T-helper 17 cell (primary cell): ENCODE results near the gene CBR1. TPM values are rescaled to one million over a fixed set of nuclear protein-coding genes. Genes with fewer than 3 reads are reported as not detected.
A peak's percentile ranks its signal among the peaks of the same experiment; 100 is the strongest.
"Not testable (repeated sequence)": the region's sequence is repeated elsewhere in the genome, so short reads cannot be mapped to it uniquely, and the experiment has no call there.

Source experiments
- ATAC-seq: fragments of 150-1000 bp; cut with Tn5 transposase; 2 replicates; pipeline ENCODE4 v1.10.0; 2021; ENCODE audit warnings: mild to moderate bottlenecking, moderate library complexity
- DNase-seq, 3 donors: peaks; one replicate each; pipeline versions ENCODE4 v3.0.0 to v3.0.0-alpha.2; 2020 to 2021
- H3K9me3 ChIP-seq: one replicate; pipeline ENCODE4 v1.7.0; 2013; ENCODE audit warnings: low read length, mild to moderate bottlenecking; ENCODE audit not compliant: control insufficient read depth, poor library complexity, severe bottlenecking
- H3K27ac Mint-ChIP-seq: one replicate; pipeline ENCODE4 v1.8.0; 2022; ENCODE audit warnings: mild to moderate bottlenecking, moderate library complexity, mixed read lengths
- H3K27me3 Mint-ChIP-seq: one replicate; pipeline ENCODE4 v1.8.0; 2022; ENCODE audit warnings: mixed read lengths
- H3K36me3 Mint-ChIP-seq: one replicate; pipeline ENCODE4 v1.8.0; 2022; ENCODE audit warnings: low read depth, mixed read lengths
- H3K4me1 Mint-ChIP-seq: one replicate; pipeline ENCODE4 v1.8.0; 2022; ENCODE audit warnings: mild to moderate bottlenecking, mixed read lengths
- H3K4me3 Mint-ChIP-seq: one replicate; pipeline ENCODE4 v1.8.0; 2022; ENCODE audit warnings: mild to moderate bottlenecking, moderate library complexity, mixed read lengths
- total RNA-seq, 4 donors: library from RNA in 2 of 4; stranded (reverse) in 2 of 4; gene quantifications; one replicate each; pipeline ENCODE4 v1.2.3 and lab custom pipeline; 2022 to 2026

Gene CBR1
- total RNA-seq, 2 donors from 2014 or later = 4.2 to 6.3 TPM

DNA sequence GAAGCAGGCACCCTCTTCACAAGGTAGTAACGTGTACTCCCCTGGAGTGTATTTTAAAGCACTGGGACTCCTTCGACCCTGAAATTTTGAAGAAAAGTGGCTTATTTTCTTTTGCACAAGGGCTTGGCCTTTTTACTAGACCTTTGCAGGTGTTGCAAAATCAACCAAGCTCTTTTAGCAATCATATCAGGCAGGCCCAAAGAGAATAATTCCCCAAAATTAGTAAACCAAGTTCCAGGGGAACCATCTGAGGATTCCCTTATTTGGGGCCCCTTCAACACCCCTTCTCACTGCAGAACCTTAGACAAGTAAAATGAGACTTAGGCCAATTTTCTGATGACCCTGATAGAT is 28.3 kb downstream of the CBR1 start:
- DNase-seq = no peak
- H3K27me3 Mint-ChIP-seq = peaks cover 18% of the 10 kb centered on the region
- H3K9me3 ChIP-seq = peaks cover 2% of the 10 kb centered on the region
- peaks cover 2% of the 10 kb centered on the region for H3K36me3 Mint-ChIP-seq
- H3K4me1 Mint-ChIP-seq = no peaks in the 10 kb centered on the region
- ATAC-seq = no peak
- H3K4me3 Mint-ChIP-seq = no peak overlapping the region
- no peak overlapping the region for H3K27ac Mint-ChIP-seq

DNA sequence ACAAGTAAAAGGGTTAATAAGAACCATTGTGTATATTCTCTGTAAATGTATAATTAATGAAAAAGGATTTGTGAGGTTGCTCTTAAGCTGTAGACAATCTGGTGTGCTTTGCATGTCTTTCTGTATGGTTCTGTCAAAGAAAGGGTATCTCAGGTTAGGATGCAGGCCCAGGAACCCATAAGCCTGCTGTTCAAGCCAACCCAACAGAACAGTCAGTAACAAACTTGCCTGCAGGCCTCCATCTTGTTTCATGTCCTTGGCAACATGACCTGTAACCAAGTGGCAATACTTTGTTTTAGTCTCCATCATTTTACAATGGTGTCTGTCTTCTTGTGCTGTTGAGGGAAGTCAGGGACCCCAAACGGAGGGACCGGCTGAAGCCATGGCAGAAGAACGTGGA is 29.2 kb downstream of the CBR1 start:
- H3K4me3 Mint-ChIP-seq = no peak overlapping the region
- H3K27me3 Mint-ChIP-seq = peaks cover 27% of the 10 kb centered on the region

GRCh38 chr21:36099695-36100211 is 29.9 kb downstream of the CBR1 start:
- DNase-seq, ATAC-seq, H3K4me1 Mint-ChIP-seq, H3K36me3 Mint-ChIP-seq, H3K4me3 Mint-ChIP-seq, H3K9me3 ChIP-seq, H3K27ac Mint-ChIP-seq: not testable (repeated sequence)
- H3K27me3 Mint-ChIP-seq = peaks cover 34% of the 10 kb centered on the region

More for the DNA sequence above, 29.2 kb downstream of the CBR1 start:
- H3K9me3 ChIP-seq = no peaks in the 10 kb centered on the region
- Mint-ChIP-seq H3K27ac (no peak overlapping the region), H3K36me3 (peaks cover 2% of the 10 kb centered on the region), H3K4me1 (no peaks in the 10 kb centered on the region)
- ATAC-seq (no peak), DNase-seq (no peak)

DNA sequence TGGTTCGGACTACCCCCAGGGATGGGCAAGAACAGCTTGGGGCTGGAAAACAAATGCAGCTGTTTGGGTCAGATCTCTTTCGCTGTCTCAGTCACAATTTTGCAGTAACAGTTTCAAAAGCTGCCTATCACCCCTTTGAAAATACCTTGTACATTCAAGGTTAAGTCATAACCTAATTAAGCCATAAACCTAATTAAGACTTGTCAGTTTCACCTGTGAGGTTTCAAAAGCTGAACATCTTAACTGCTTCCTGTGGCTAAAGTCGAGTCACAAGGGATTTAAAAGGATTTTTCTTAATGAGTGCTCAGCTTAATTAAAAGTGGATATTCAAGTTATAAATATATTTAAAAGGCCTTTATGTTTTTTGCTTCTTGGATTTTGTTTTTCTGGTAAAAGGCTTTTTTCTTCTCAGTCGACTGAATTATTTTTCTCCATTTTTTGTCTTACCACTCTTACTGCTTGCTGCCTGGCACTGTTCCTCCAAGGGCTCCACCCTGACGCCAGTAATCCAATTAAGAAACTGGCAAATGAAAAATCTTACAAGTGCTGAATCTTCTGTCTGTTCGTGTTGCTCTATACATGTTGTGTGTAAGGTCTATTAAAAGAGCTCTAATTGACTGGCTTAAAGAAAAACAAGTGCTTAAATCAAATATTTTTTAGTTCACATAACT is 31.3 kb downstream of the CBR1 start:
- DNase-seq (no peak), ATAC-seq (no peak)
- Mint-ChIP-seq H3K4me3 (no peak overlapping the region), H3K27ac (no peak overlapping the region), H3K4me1 (peaks cover 8% of the 10 kb centered on the region), H3K27me3 (peaks cover 47% of the 10 kb centered on the region), H3K36me3 (peaks cover 6% of the 10 kb centered on the region)
- H3K9me3 ChIP-seq = no peaks in the 10 kb centered on the region

DNA sequence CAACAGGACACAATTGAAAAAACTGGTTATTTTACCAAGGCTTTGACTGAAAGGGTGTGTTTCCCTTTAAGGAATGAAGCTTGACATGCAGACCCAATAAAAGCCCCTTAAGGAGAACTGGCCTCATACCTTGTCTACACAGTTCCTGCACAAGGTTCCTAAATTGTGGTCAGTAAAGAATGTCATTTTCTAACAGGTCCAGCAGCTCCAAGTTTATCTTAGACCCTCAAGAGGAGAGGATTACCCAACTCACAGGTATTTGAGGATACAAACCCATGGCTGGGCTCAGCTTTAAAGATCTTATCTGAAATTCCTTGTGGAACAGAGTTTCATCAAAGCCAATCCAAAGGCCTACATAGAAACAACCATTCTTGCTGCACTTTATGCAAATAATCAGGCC is 33.6 kb downstream of the CBR1 start:
- no peak for ATAC-seq
- Mint-ChIP-seq H3K4me3 (no peak overlapping the region), H3K4me1 (peaks cover 8% of the 10 kb centered on the region), H3K27me3 (peaks cover 67% of the 10 kb centered on the region), H3K36me3 (peaks cover 4% of the 10 kb centered on the region), H3K27ac (no peak overlapping the region)
- no peak for DNase-seq
- H3K9me3 ChIP-seq = no peaks in the 10 kb centered on the region

GRCh38 chr21:36104317-36105300 is 34.8 kb downstream of the CBR1 start:
- H3K27ac Mint-ChIP-seq = no peak overlapping the region
- peaks cover 60% of the 10 kb centered on the region for H3K27me3 Mint-ChIP-seq
- DNase-seq (peak in 1 of 3 donors; percentile 27), ATAC-seq (peak; percentile 50)
- H3K9me3 ChIP-seq = no peaks in the 10 kb centered on the region
- H3K4me3 Mint-ChIP-seq = no peak overlapping the region
- peaks cover 4% of the 10 kb centered on the region for H3K36me3 Mint-ChIP-seq
- H3K4me1 Mint-ChIP-seq = peaks cover 8% of the 10 kb centered on the region

DNA sequence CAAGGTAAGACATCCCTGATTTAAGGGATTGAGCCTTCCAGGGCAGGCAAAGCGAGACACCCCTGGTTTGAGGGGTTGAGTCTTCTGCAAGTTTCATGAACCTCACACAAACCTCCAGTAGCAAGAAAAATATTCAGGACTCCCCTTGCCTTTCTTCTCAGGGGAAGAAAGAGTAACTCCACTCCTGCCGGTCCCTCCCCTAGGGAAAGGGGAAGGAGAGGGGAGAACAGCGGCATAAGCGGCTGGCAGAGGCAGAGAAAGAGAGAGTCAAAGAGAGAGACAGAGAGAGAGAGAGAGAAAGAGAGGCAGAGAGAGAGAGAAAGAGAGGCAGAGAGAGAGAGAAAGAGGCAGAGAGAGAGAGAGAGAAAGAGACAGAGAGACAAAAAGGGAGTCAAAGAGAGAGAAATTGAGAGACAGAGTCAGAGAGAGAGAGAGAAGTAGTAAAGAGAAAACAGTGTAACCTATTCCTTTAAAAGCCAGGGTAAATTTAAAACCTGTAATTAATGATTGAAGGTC is 35.6 kb downstream of the CBR1 start:
- H3K4me3 Mint-ChIP-seq = no peak overlapping the region
- no peak overlapping the region for H3K27ac Mint-ChIP-seq
- DNase-seq (no peak), ATAC-seq (no peak)
- peaks cover 63% of the 10 kb centered on the region for H3K27me3 Mint-ChIP-seq
- H3K4me1 Mint-ChIP-seq = peaks cover 8% of the 10 kb centered on the region
- peaks cover 4% of the 10 kb centered on the region for H3K36me3 Mint-ChIP-seq
- H3K9me3 ChIP-seq = no peaks in the 10 kb centered on the region

DNA sequence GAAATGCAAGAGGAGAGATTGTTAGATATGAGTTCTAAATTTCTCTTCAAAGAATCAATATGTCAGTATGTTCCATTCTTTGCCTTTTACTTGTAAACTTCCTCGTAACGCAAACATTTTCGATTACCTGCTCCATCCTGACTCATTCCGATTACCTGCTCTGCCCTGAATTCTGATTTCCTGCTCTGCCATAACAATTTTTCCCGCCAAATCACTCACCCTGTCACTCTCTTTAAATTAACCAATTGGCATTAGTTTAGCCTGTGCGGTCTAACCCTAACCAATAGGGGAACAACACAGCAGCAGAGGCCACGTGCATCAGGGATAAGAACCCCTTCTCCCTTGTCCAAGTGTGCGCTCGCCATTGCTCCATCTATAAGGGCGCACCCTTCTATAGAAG is 40.0 kb downstream of the CBR1 start:
- DNase-seq = no peak
- Mint-ChIP-seq H3K4me1 (peaks cover 18% of the 10 kb centered on the region), H3K4me3 (no peak overlapping the region), H3K27ac (no peak overlapping the region), H3K27me3 (peaks cover 42% of the 10 kb centered on the region), H3K36me3 (peaks cover 2% of the 10 kb centered on the region)
- ATAC-seq = no peak
- no peaks in the 10 kb centered on the region for H3K9me3 ChIP-seq

DNA sequence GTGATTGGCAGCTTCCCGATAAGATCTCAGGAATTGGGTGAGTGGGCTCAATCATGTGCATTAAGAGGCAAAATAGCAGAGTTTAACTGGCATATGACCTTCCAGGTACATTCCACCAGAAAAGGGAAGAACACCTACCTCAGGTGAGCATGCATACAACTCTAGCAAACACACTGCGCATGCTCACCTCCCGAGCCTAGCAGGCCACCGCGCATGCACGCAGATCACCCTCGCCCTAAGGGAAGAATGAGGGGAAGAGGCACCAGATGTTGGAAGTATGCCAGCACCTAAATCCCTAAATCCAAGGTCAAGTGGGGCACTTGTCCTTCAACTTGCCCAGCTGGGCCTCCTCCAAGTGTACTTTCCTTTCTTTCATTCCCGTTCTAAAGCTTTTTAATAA is 41.4 kb downstream of the CBR1 start:
- no peak overlapping the region for H3K4me3 Mint-ChIP-seq
- ATAC-seq (no peak), DNase-seq (no peak)
- no peaks in the 10 kb centered on the region for H3K9me3 ChIP-seq
- H3K4me1 Mint-ChIP-seq = peaks cover 20% of the 10 kb centered on the region
- H3K27ac Mint-ChIP-seq = no peak overlapping the region
- H3K27me3 Mint-ChIP-seq = peaks cover 29% of the 10 kb centered on the region
- peaks cover 2% of the 10 kb centered on the region for H3K36me3 Mint-ChIP-seq

GRCh38 chr21:36113647-36114428 is 44.0 kb downstream of the CBR1 start:
- DNase-seq = peak; percentile 42 to 58 (median 52)
- peak; percentile 87 for ATAC-seq
- peaks cover 2% of the 10 kb centered on the region for H3K36me3 Mint-ChIP-seq
- no peaks in the 10 kb centered on the region for H3K9me3 ChIP-seq
- peaks cover 10% of the 10 kb centered on the region for H3K27me3 Mint-ChIP-seq
- H3K27ac Mint-ChIP-seq = peak overlapping the region; percentile 96
- peaks cover 20% of the 10 kb centered on the region for H3K4me1 Mint-ChIP-seq
- peak overlapping the region; percentile 94 for H3K4me3 Mint-ChIP-seq

DNA sequence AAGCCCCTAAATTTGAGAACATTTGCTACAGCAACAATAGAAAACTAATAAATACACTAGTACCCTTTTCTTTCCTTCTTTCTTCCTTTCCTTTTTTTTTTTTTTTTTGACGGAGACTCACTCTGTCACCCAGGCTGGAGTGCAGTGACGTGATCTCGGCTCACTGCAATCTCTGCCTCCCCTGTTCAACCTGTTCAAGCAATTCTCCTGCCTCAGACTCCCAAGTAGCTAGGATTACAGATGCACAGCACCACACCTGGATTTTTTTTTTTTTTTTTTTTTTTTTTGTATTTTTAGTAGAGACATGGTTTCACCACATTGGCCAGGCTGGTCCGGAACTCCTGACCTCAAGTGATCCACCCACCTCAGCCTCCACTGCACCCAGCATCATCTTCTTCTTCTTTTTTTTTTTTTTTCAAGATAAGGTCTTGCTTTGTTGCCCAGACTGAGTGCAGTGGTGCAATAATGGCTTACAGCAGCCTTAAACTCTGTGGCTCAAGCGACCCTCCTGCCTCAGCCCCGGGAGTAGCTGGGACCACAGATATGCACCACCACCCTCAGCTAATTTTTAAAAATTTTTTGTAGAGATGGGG is 45.4 kb downstream of the CBR1 start:
- ATAC-seq (no peak), DNase-seq (no peak)
- Mint-ChIP-seq H3K27ac (peak overlapping the region; percentile 96), H3K4me1 (peaks cover 20% of the 10 kb centered on the region), H3K27me3 (peaks cover 2% of the 10 kb centered on the region), H3K36me3 (peaks cover 2% of the 10 kb centered on the region), H3K4me3 (peak overlapping the region; percentile 94)
- no peaks in the 10 kb centered on the region for H3K9me3 ChIP-seq

- ATAC-seq (no peak), DNase-seq (no peak)
- Mint-ChIP-seq H3K4me3 (no peak overlapping the region), H3K27ac (no peak overlapping the region), H3K27me3 (no peaks in the 10 kb centered on the region), H3K4me1 (peaks cover 20% of the 10 kb centered on the region), H3K36me3 (peaks cover 2% of the 10 kb centered on the region)
- no peaks in the 10 kb centered on the region for H3K9me3 ChIP-seq
Observed at GRCh38 chr21:36117286-36117741, 47.5 kb downstream of the CBR1 start.
